Right lobe of liver (tissue), 6 donors: ENCODE results near the gene MAP3K10. TPM values are rescaled to one million over a fixed set of nuclear protein-coding genes. Genes with fewer than 3 reads are reported as not detected.

Source experiments
- ATAC-seq, 4 donors: fragments of 200-7000 bp; cut with Tn5 transposase; one replicate each; pipeline ENCODE4 v1.9.1; 2020; ENCODE audit warnings: mild to moderate bottlenecking in 4 of 4, moderate library complexity in 4 of 4
- DNase-seq, 3 donors: peaks; one replicate each; pipeline ENCODE4 v3.0.0-alpha.2; 2020
- H3K27ac ChIP-seq, 3 donors: fragments of 200-600 bp; one replicate each; pipeline ENCODE4 v1.8.0; 2022
- H3K27me3 ChIP-seq, 2 donors: fragments of 200-600 bp; one replicate each; pipeline ENCODE4 v1.8.0; 2022
- H3K36me3 ChIP-seq, 4 donors: fragments of 200-600 bp; sonication (generic) in 1 of 4; one replicate each; pipeline versions ENCODE4 v1.5.1 to v1.8.0; 2017 to 2022; ENCODE audit warnings: control low read depth in 1 of 4
- H3K4me1 ChIP-seq, 4 donors: fragments of 200-600 bp; sonication (generic) in 1 of 4; one replicate each; pipeline versions ENCODE4 v1.5.1 to v1.8.0; 2017 to 2022; ENCODE audit warnings: control low read depth in 1 of 4
- H3K4me3 ChIP-seq, 3 donors: fragments of 200-600 bp; one replicate each; pipeline ENCODE4 v1.8.0; 2022
- H3K9me3 ChIP-seq, 4 donors: fragments of 200-600 bp; sonication (generic) in 1 of 4; one replicate each; pipeline versions ENCODE4 v1.5.1 to v1.8.0; 2017 to 2022; ENCODE audit warnings: control low read depth in 1 of 4
- CTCF ChIP-seq, 4 donors: fragments of 200-600 bp in 3 of 4; fragments of 450-650 bp in 1 of 4; IDR thresholded peaks; one replicate each; pipeline versions ENCODE4 v1.5.1 to v1.8.0; 2016 to 2022; ENCODE audit warnings: antibody characterized with exemption in 4 of 4, mild to moderate bottlenecking in 2 of 4
- POLR2A ChIP-seq: fragments of 450-650 bp; IDR thresholded peaks from one replicate; pipeline ENCODE4 v1.6.1; 2017; ENCODE audit warnings: antibody characterized with exemption, mild to moderate bottlenecking
- WGBS: methylation state at CpG from one replicate; pipeline ENCODE4 v1.1.6; 2018; ENCODE audit warnings: low coverage, low lambda C conversion rate; ENCODE audit not compliant: insufficient coverage; ENCODE audit errors: missing lambda C conversion rate; 5-methylcytosine and 5-hydroxymethylcytosine counted together
- intact Hi-C, 2 donors: fragments of 100-400 bp; cut with DNase I; formaldehyde crosslinking; loops; one replicate each; pipeline versions ENCODE4 v1.11.2 to v1.14.1; 2022
- total RNA-seq, 6 experiments: library from RNA; depleted of rRNA in 2 of 6; stranded (reverse); fragments of >200 nt in 2 of 6; fragmentation: NEBNext Ultra II Directional in 3 of 6; extraction: Animal tissue kit (Norgen Biotek cat#: 25700) in 3 of 6; gene quantifications; one replicate each; pipeline versions ENCODE4 v1.1.0 to v1.2.4, GENCODE V29; 2016 to 2023
- donor health status: DM: no; HTN: yes; CAD: no.
- donor health status: DM: no; HTN: no; CAD: no.
- donor health status: DM: no; HTN: no; CAD: no.
- donor health status: DM: no; HTN: yes; CAD: no.
- donor health status: DM: no; HTN: yes; CAD: no.

The MAP3K10 gene
- total RNA-seq, 6 experiments from 2014 or later, result 4.2 to 7.0 (median 6.5) TPM

- no peak for DNase-seq
- Histone ChIP-seq H3K4me1 (no peaks in the 10 kb centered on the region), H3K27ac (no peak overlapping the region), H3K9me3 (no peaks in the 10 kb centered on the region), H3K36me3 (no peaks in the 10 kb centered on the region), H3K4me3 (no peak overlapping the region), H3K27me3 (no peaks in the 10 kb centered on the region)
- ATAC-seq, result no peak
- TF ChIP-seq POLR2A (no peak), CTCF (IDR thresholded peaks at IDR 0.05) (no peak)
- WGBS, result 93% methylated on average over 4 of the region's 5 CpGs
- intact Hi-C loops, result loop anchor here in 1 of 2 donors (10.0 kb wide), 2 partner anchors 76 to 324 kb away; no protein-coding TSS in a partner anchor
These were observed 19.7 kb downstream of the MAP3K10 start for GRCh38 chr19:40210889-40211288.

GRCh38 chr19:40213251-40213829, 22.1 kb downstream of the MAP3K10 start:
- TF ChIP-seq CTCF (IDR thresholded peaks at IDR 0.05), result no peak
- TF ChIP-seq POLR2A, result no peak

DNA sequence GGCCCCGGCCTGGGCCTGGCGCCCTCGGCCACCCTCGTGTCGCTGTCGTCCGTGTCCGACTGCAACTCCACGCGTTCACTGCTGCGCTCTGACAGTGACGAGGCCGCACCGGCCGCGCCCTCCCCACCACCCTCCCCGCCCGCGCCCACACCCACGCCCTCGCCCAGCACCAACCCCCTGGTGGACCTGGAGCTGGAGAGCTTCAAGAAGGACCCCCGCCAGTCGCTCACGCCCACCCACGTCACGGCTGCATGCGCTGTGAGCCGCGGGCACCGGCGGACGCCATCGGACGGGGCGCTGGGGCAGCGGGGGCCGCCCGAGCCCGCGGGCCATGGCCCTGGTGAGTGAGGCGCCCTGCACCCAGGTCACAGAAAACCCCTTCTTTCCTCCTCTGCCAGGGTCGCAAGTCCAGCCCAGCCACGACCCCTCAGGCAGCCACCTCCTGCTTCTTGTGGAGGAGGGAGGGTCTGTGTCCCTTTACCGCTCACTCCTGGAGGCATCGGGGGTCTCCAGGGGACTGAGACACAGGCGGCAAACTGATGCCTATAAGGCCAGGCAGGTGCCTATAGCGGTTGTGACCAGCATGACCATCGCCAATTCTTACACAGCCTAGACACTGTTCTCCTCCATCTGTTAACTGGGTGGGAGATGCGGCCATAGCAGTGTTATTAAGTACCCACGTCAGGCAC, 22.8 kb downstream of the MAP3K10 start:
- DNase-seq (no peak), ATAC-seq (no peak)
- intact Hi-C loops, result loop anchor here in 1 of 2 donors (10.0 kb wide), 2 partner anchors 79 to 321 kb away; no protein-coding TSS in a partner anchor
- TF ChIP-seq CTCF (IDR thresholded peaks at IDR 0.05) (no peak), POLR2A (no peak)
- Histone ChIP-seq H3K9me3 (no peaks in the 10 kb centered on the region), H3K4me3 (no peak overlapping the region), H3K27ac (no peak overlapping the region), H3K4me1 (no peaks in the 10 kb centered on the region), H3K36me3 (no peaks in the 10 kb centered on the region), H3K27me3 (no peaks in the 10 kb centered on the region)
- 83% methylated on average over 9 of the region's 50 CpGs for WGBS

More at GRCh38 chr19:40213251-40213829, 22.1 kb downstream of the MAP3K10 start:
- ATAC-seq, result no peak
- DNase-seq, result no peak
- Histone ChIP-seq H3K9me3 (no peaks in the 10 kb centered on the region), H3K27ac (no peak overlapping the region), H3K36me3 (no peaks in the 10 kb centered on the region), H3K27me3 (no peaks in the 10 kb centered on the region), H3K4me1 (no peaks in the 10 kb centered on the region), H3K4me3 (no peak overlapping the region)
- intact Hi-C loops, result loop anchor here in 1 of 2 donors (10.0 kb wide), 2 partner anchors 79 to 321 kb away; no protein-coding TSS in a partner anchor
- WGBS, result 98% methylated on average over 10 of the region's 53 CpGs

GRCh38 chr19:40214936-40215335, 23.7 kb downstream of the MAP3K10 start:
- 68% methylated on average over 6 of the region's 22 CpGs for WGBS
- Histone ChIP-seq H3K36me3 (no peaks in the 10 kb centered on the region), H3K9me3 (no peaks in the 10 kb centered on the region), H3K4me3 (no peak overlapping the region), H3K27ac (no peak overlapping the region), H3K27me3 (no peaks in the 10 kb centered on the region), H3K4me1 (no peaks in the 10 kb centered on the region)
- TF ChIP-seq CTCF (IDR thresholded peaks at IDR 0.05), result no peak
- TF ChIP-seq POLR2A, result no peak
- peak in 2 of 4 donors; percentile 10 to 17 for ATAC-seq
- no peak for DNase-seq
- intact Hi-C loops, result loop anchor here (5.0 to 10.0 kb wide), 3 partner anchors 78 to 320 kb away; no protein-coding TSS in a partner anchor
